Transverse colon (tissue), 4 donors: Measurements from ENCODE around the gene ERICH4.

ENCODE experiments used
- CTCF ChIP-seq, 5 experiments: fragments of 200-600 bp in 3 of 5; fragments of 450-650 bp in 2 of 5; sonication (generic) in 3 of 5; IDR thresholded peaks; 1 replicate in 2 of 5; 2 replicates in 3 of 5; pipeline ENCODE4 v1.5.1; 2016 to 2017; ENCODE audit warnings: antibody characterized with exemption in 5 of 5, inconsistent platforms in 3 of 5, mild to moderate bottlenecking in 2 of 5, moderate library complexity in 1 of 5
- POLR2A ChIP-seq: fragments of 450-650 bp; IDR thresholded peaks from one replicate; pipeline ENCODE4 v1.6.1; 2016; ENCODE audit warnings: antibody characterized with exemption, mild to moderate bottlenecking, moderate library complexity
- POLR2AphosphoS5 ChIP-seq, 3 donors: sonication (generic); formaldehyde crosslinking; IDR thresholded peaks; one replicate each; pipeline ENCODE4 v1.6.1; 2016; ENCODE audit warnings: antibody characterized with exemption in 3 of 3

DNA sequence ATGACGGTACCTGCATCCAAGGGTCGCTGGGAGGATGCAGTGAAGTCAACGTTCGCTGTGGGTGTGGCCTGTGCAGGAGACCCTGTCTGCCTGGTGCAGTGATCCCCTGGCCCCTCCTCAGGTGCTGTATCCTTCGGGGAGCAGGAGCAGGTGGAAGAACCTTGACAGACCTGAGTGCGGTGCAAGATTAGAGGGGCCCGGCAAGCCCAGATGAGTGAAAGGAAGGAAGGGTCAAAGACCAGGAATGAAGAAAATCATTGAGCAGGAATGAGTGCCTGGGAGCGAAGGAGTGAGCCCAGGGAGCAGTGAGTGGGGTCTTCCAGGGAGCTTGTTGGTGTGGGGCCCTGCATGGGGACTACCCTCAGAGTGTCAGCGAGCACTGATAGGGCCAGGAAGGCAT, 28.5 kb upstream of the ERICH4 start:
- no peak for TF ChIP-seq POLR2AphosphoS5 (IDR thresholded peaks at IDR 0.05)
- TF ChIP-seq CTCF (IDR thresholded peaks at IDR 0.05): no peak
- TF ChIP-seq POLR2A: no peak
